Mucosa of stomach (tissue), 1 donor: ENCODE results near the gene FRG2B.
"Not testable (repeated sequence)": the region's sequence is repeated elsewhere in the genome, so short reads cannot be mapped to it uniquely, and the experiment has no call there.

Source experiments
- H3K27me3 ChIP-seq: one replicate; pipeline ENCODE4 v1.7.0; 2013; ENCODE audit warnings: mild to moderate bottlenecking, low read length; ENCODE audit not compliant: control insufficient read depth, insufficient read depth
- H3K36me3 ChIP-seq: one replicate; pipeline ENCODE4 v1.7.0; 2013; ENCODE audit warnings: low read length; ENCODE audit not compliant: control insufficient read depth, insufficient read depth
- H3K4me1 ChIP-seq: one replicate; pipeline ENCODE4 v1.7.0; 2013; ENCODE audit warnings: mild to moderate bottlenecking, low read length; ENCODE audit not compliant: control insufficient read depth, insufficient read depth
- H3K4me3 ChIP-seq: one replicate; pipeline ENCODE4 v1.7.0; 2013; ENCODE audit warnings: low read length
- H3K9ac ChIP-seq: one replicate; pipeline ENCODE4 v1.7.0; 2013; ENCODE audit warnings: mild to moderate bottlenecking, low read length, moderate library complexity
- H3K9me3 ChIP-seq: one replicate; pipeline ENCODE4 v1.7.0; 2013; ENCODE audit warnings: mild to moderate bottlenecking, low read length, moderate library complexity; ENCODE audit not compliant: control insufficient read depth
- donor health status: Pancreatic carcinoma.

Gene FRG2B

GRCh38 chr10:133626695-133627094, at the start of gene FRG2B:
TSS of gene FRG2B (minus strand) at chr10:133626795. CDS start at chr10:133626742, 53 bp downstream.
- not testable (repeated sequence) for H3K9me3 ChIP-seq, H3K9ac ChIP-seq, H3K36me3 ChIP-seq

GRCh38 chr10:133667446-133667845, 40.9 kb upstream of the FRG2B start:
- H3K36me3 ChIP-seq, H3K9ac ChIP-seq, H3K9me3 ChIP-seq, H3K27me3 ChIP-seq, H3K4me1 ChIP-seq, H3K4me3 ChIP-seq: not testable (repeated sequence)

More at GRCh38 chr10:133626695-133627094, at the start of gene FRG2B:
- H3K4me1 ChIP-seq, H3K4me3 ChIP-seq, H3K27me3 ChIP-seq: not testable (repeated sequence)

GRCh38 chr10:133663544-133664160, 37.1 kb upstream of the FRG2B start:
- not testable (repeated sequence) for H3K4me1 ChIP-seq, H3K9ac ChIP-seq

GRCh38 chr10:133661122-133661521, 34.5 kb upstream of the FRG2B start:
- H3K4me3 ChIP-seq, H3K36me3 ChIP-seq, H3K9ac ChIP-seq, H3K4me1 ChIP-seq, H3K9me3 ChIP-seq, H3K27me3 ChIP-seq: not testable (repeated sequence)

More at GRCh38 chr10:133663544-133664160, 37.1 kb upstream of the FRG2B start:
- not testable (repeated sequence) for H3K9me3 ChIP-seq, H3K27me3 ChIP-seq, H3K4me3 ChIP-seq, H3K36me3 ChIP-seq

- not testable (repeated sequence) for H3K36me3 ChIP-seq, H3K4me1 ChIP-seq, H3K9ac ChIP-seq, H3K4me3 ChIP-seq, H3K9me3 ChIP-seq, H3K27me3 ChIP-seq
Observed at GRCh38 chr10:133660516-133660915, 33.9 kb upstream of the FRG2B start.

- H3K27me3 ChIP-seq, H3K9me3 ChIP-seq, H3K4me1 ChIP-seq, H3K36me3 ChIP-seq, H3K4me3 ChIP-seq, H3K9ac ChIP-seq: not testable (repeated sequence)
Observed at GRCh38 chr10:133657276-133657675, 30.7 kb upstream of the FRG2B start.

- H3K9ac ChIP-seq, H3K4me1 ChIP-seq, H3K27me3 ChIP-seq, H3K36me3 ChIP-seq, H3K4me3 ChIP-seq, H3K9me3 ChIP-seq: not testable (repeated sequence)
Observed at GRCh38 chr10:133648872-133649455, 22.4 kb upstream of the FRG2B start.

GRCh38 chr10:133647075-133647748, 20.6 kb upstream of the FRG2B start:
- not testable (repeated sequence) for H3K27me3 ChIP-seq, H3K9ac ChIP-seq, H3K4me1 ChIP-seq, H3K9me3 ChIP-seq, H3K36me3 ChIP-seq, H3K4me3 ChIP-seq

- not testable (repeated sequence) for H3K27me3 ChIP-seq, H3K4me1 ChIP-seq, H3K4me3 ChIP-seq, H3K36me3 ChIP-seq, H3K9ac ChIP-seq, H3K9me3 ChIP-seq
Observed at GRCh38 chr10:133637846-133638235, 11.2 kb upstream of the FRG2B start.

- H3K4me3 ChIP-seq, H3K9me3 ChIP-seq, H3K36me3 ChIP-seq, H3K9ac ChIP-seq, H3K4me1 ChIP-seq, H3K27me3 ChIP-seq: not testable (repeated sequence)
Observed at GRCh38 chr10:133637202-133637845, 10.7 kb upstream of the FRG2B start.

GRCh38 chr10:133630723-133631249, 4.2 kb upstream of the FRG2B start:
- H3K4me3 ChIP-seq, H3K9ac ChIP-seq, H3K27me3 ChIP-seq, H3K4me1 ChIP-seq, H3K9me3 ChIP-seq, H3K36me3 ChIP-seq: not testable (repeated sequence)

- H3K27me3 ChIP-seq, H3K4me3 ChIP-seq, H3K9me3 ChIP-seq, H3K36me3 ChIP-seq, H3K4me1 ChIP-seq, H3K9ac ChIP-seq: not testable (repeated sequence)
Observed at GRCh38 chr10:133622544-133622943, 4.1 kb downstream of the FRG2B start.
